GM19023 (cell line): Measurements from ENCODE around the gene ST3GAL6.

Experiments
- ATAC-seq: cut with Tn5 transposase; IDR thresholded peaks from one replicate; pipeline ENCODE4 v1.9.1; 2021; ENCODE audit warnings: mild to moderate bottlenecking, moderate library complexity; ENCODE audit not compliant: unreplicated experiment

Gene ST3GAL6

GRCh38 chr3:98775459-98776139 lies 12.5 kb downstream of the ST3GAL6 start:
- ATAC-seq: no peak

GRCh38 chr3:98776140-98776493 lies 13.0 kb downstream of the ST3GAL6 start:
- ATAC-seq: no peak

DNA sequence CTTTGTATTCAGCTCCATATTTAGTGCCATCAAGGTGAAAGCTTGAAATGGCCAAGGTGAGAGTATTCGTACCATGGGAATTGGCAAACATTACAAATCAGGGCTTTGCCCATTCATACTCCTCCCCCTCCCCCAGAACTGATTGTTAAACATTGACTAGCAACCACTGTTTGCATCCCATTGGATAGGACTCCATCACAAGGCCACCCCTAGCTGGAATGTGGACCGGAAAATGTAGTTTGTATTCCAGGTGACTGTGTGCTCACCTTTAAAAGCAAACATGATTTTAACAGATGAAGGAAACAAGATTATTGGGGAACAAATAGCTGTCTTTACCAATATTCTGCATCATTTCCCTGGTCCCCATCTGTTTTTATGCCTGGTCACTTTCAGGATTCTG lies 14.1 kb downstream of the ST3GAL6 start:
- ATAC-seq: no peak

DNA sequence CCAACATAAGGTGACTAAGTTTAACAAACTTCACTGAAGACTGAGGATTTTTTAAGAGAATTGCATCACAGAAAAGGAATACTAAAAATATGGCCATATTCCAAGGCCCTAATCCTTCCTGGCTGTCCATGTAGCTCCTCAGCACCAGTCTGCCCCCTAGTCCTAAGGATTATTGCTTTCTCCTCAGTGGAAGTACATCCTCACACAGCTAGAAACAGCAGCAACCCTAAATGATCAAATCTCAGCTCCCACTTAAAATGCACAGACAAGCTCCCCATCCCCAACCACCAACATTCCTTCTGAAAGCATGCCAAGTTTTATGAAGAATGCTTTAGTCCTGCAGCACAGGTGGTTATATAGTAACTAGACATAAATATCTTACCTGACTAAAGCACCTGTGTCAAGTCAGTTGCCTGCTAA lies 14.7 kb downstream of the ST3GAL6 start:
- ATAC-seq: no peak

DNA sequence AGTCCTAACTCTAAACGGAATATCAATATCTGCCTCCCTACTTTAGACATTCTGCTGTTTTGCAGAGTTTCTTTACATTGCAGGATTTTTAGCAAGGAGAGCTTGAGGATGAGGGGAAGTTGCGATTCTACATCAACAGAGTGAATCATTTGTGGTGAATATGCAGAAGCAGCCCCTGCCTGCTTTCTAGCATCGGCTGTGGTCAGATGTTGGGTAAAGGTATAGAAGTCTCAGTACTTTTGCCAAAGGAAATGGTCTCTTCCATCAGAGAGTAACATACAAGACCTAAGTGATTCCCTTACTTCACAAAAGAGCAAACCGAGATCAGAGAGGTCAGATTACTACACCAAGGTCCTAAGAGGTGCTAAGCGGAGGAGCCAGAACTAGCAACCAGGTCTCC lies 15.2 kb downstream of the ST3GAL6 start:
- ATAC-seq: no peak

- ATAC-seq: no peak
Measured at GRCh38 chr3:98778852-98779413, 15.8 kb downstream of the ST3GAL6 start.

DNA sequence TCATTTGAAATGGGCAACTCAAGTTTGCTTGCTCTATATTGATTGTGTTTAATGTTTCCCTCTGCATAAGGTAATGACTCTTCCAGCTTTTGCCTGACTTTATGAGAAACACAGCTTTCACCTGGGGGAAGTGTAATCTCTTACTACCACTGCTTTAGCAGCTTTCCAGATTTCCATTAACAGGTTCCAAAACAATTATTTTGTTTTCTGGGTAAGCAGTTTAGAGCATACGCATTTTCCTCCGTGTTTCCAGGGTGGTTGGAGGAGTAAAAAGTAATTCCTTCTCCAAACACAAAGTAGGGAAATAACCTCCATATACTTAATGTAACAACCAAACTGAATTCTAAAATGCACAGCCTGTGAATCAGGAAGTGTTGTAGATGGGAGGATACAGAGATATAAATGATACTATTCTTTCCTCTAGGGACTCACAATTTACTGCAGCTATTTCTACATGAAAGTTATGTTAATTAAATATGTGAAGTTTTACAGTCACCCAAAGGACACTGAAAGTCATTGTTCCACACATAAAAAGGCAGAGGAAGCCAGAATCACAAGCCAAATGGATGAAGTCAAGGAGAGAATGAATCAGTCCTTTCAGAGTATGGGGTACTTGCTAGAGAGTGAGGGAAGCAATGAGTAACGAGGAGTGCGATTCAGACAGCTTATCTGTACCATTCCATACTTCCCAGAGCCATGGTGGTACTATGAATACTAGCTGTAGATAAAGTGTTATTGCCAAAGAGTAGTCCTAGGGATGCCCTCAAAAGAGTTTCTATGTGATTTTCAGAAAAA lies 16.6 kb downstream of the ST3GAL6 start:
- no peak for ATAC-seq

- ATAC-seq: no peak
Measured at GRCh38 chr3:98780343-98780742, 17.2 kb downstream of the ST3GAL6 start.

- no peak for ATAC-seq
Measured at GRCh38 chr3:98782824-98783500, 19.8 kb downstream of the ST3GAL6 start.

GRCh38 chr3:98784042-98784441 lies 20.9 kb downstream of the ST3GAL6 start:
- ATAC-seq: no peak

GRCh38 chr3:98784666-98785600 lies 21.8 kb downstream of the ST3GAL6 start:
- ATAC-seq: no peak

- ATAC-seq: no peak
Measured at GRCh38 chr3:98786364-98787006, 23.3 kb downstream of the ST3GAL6 start.

- ATAC-seq: no peak
Measured at GRCh38 chr3:98787181-98787580, 24.0 kb downstream of the ST3GAL6 start.

- no peak for ATAC-seq
Measured at GRCh38 chr3:98788651-98789050, 25.5 kb downstream of the ST3GAL6 start.

DNA sequence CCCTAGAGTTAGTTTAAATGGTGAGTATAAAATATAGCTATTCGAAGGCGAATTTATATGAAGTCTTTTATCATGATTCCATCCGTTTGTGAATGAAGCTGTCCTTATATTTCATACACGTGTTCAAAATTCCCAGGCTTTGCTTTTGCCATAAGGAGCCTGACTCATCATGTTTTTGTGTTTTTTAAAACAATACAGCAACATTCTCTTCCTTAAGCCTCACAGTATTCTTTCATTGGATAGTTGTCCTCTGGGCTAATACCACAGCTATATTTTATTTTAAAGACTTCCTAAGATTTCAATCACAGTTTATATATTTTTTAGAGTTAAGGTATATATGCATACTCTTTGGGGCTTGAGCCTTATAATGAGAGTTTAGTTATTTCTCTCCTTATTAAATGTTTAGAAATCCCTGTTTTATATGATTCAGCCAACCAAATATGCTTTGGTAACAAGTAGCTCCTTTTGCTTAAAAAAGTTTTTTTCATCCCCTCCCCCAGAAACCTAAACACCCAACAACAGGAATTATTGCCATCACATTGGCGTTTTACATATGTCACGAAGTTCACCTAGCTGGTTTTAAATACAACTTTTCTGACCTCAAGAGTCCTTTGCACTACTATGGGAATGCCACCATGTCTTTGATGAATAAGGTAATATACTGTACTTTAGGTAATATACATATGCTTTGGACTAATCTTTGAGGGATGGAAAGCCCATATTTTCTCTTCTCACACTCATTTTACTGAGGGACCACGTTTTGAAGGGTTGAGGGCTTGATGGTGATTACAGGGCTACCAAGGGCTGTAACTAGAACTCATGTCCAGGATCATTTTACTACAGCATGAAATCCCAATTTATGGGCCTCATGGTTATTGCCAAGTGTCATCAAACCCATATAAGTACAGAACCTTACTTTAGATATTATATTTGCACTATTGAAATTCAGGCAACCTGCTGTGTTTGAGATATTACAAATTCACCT lies 28.5 kb downstream of the ST3GAL6 start:
- no peak for ATAC-seq

GRCh38 chr3:98793971-98794370 lies 30.8 kb downstream of the ST3GAL6 start:
- ATAC-seq: no peak

- ATAC-seq: no peak
Measured at GRCh38 chr3:98796334-98796733, 33.2 kb downstream of the ST3GAL6 start.

- no peak for ATAC-seq
Measured at GRCh38 chr3:98797905-98798304, 34.8 kb downstream of the ST3GAL6 start.

- ATAC-seq: no peak
Measured at GRCh38 chr3:98798820-98799219, 35.7 kb downstream of the ST3GAL6 start.
